GM12878 (cell line): Measurements from ENCODE around the gene MPHOSPH9. TPM values are rescaled to one million over a fixed set of nuclear protein-coding genes. Genes with fewer than 3 reads are reported as not detected.

Source experiments
- ATAC-seq: fragments of 200-7000 bp; cut with Tn5 transposase; 3 replicates; pipeline ENCODE4 v1.9.1; 2020; ENCODE audit warnings: mild to moderate bottlenecking, moderate library complexity
- BruUV-seq: library from RNA; stranded (reverse); fragments of 400-500 nt; replicated peaks from 2 replicates; lab custom pipeline; 2021; lab: Mats Ljungman, UMichigan
- CTCF ChIA-PET: fragments of 300-600 bp; sonication (Branson Sonifier 250); formaldehyde crosslinking; extraction: SDS; loops from one replicate; lab custom pipeline; 2021; ENCODE audit warnings: inconsistent platforms; lab: Yijun Ruan, JAX
- POLR2A ChIA-PET: fragments of 350-600 bp; formaldehyde crosslinking; extraction: SDS; loops from one replicate; lab custom pipeline; 2021; ENCODE audit warnings: inconsistent platforms; lab: Charles Lee
- RAD21 ChIA-PET: fragments of 300-600 bp; sonication (Branson Sonifier 250); formaldehyde crosslinking; loops from one replicate; lab custom pipeline; 2023; ENCODE audit warnings: antibody characterized with exemption; ENCODE audit not compliant: unreplicated experiment; lab: Charles Lee
- SMC1A ChIA-PET: fragments of 300-600 bp; sonication (Branson Sonifier 250); formaldehyde crosslinking; loops from one replicate; lab custom pipeline; 2023; ENCODE audit not compliant: unreplicated experiment, uncharacterized antibody; lab: Charles Lee
- DNase-seq: peaks from one replicate; pipeline ENCODE4 v3.0.0-alpha.2; 2011; ENCODE audit warnings: low read depth, low spot score
- FAIRE-seq: peaks from 3 replicates; lab custom pipeline; 2011; peaks lifted over from hg19 to GRCh38; lab: Jason Lieb, UNC
- H2AFZ ChIP-seq: 2 replicates; pipeline ENCODE4 v1.6.0; 2011; ENCODE audit warnings: low read depth, low read length, control low read depth; ENCODE audit not compliant: control insufficient read depth
- H3K27ac ChIP-seq: 2 replicates; pipeline ENCODE4 v1.5.1; 2011; ENCODE audit warnings: control low read depth; ENCODE audit not compliant: control insufficient read depth, insufficient read depth
- H3K27me3 ChIP-seq, 2 experiments: replicated peaks in 1 of 2; 2 replicates each; pipeline versions ENCODE4 v1.6.0 to v1.6.1; 2011; ENCODE audit warnings: low read length in 1 of 2; ENCODE audit not compliant: control insufficient read depth in 2 of 2, insufficient read depth in 2 of 2
- H3K36me3 ChIP-seq, 2 experiments: 2 replicates each; pipeline ENCODE4 v1.5.1; 2011; ENCODE audit warnings: low read length in 1 of 2; ENCODE audit not compliant: control insufficient read depth in 2 of 2, insufficient read depth in 2 of 2
- H3K4me1 ChIP-seq: 2 replicates; pipeline ENCODE4 v1.6.1; 2011; ENCODE audit warnings: mild to moderate bottlenecking, low read length, moderate library complexity, mixed read lengths; ENCODE audit not compliant: control insufficient read depth, insufficient read depth
- H3K4me2 ChIP-seq: 2 replicates; pipeline ENCODE4 v1.6.0; 2011; ENCODE audit warnings: control low read depth; ENCODE audit not compliant: control insufficient read depth, insufficient read depth
- H3K4me3 ChIP-seq: fragments of 200-600 bp; sonication (generic); 2 replicates; pipeline ENCODE4 v1.5.1; 2016
- H3K79me2 ChIP-seq: 2 replicates; pipeline ENCODE4 v1.6.0; 2011; ENCODE audit warnings: low read length; ENCODE audit not compliant: control insufficient read depth, insufficient read depth
- H3K9ac ChIP-seq: 2 replicates; pipeline ENCODE4 v1.8.0; 2011; ENCODE audit warnings: low read length, control low read depth, mixed read lengths; ENCODE audit not compliant: control insufficient read depth, insufficient read depth
- H3K9me3 ChIP-seq: replicated peaks from 3 replicates; pipeline ENCODE4 v1.5.1; 2011; ENCODE audit warnings: mild to moderate bottlenecking, low read length; ENCODE audit not compliant: control insufficient read depth, insufficient read depth
- H4K20me1 ChIP-seq: 2 replicates; pipeline ENCODE4 v1.6.0; 2011; ENCODE audit not compliant: control insufficient read depth, insufficient read depth
- WGBS: methylation state at CpG from one replicate; pipeline ENCODE4 v1.1.6; 2016; ENCODE audit warnings: low lambda C conversion rate; ENCODE audit not compliant: insufficient replicate concordance, insufficient coverage; ENCODE audit errors: missing lambda C conversion rate; 5-methylcytosine and 5-hydroxymethylcytosine counted together
- in situ Hi-C: fragments of 300-500 bp; cut with MboI; formaldehyde crosslinking; loops from 9 replicates; pipeline ENCODE4 v1.14.3; 2018; ENCODE audit warnings: mixed read lengths
- intact Hi-C: fragments of 100-400 bp; cut with micrococcal nuclease; formaldehyde crosslinking; loops from one replicate; pipeline ENCODE4 v1.14.2; 2022; ENCODE audit not compliant: unreplicated experiment
- polyA plus RNA-seq, 11 experiments: library from polyadenylated mRNA; depleted of rRNA in 4 of 11; unstranded in 6 of 11; stranded (reverse) in 5 of 11; fragments of >200 nt; fragmentation: Nextera tagmentation in 4 of 11; fragmentation: Illumina TruSeq in 1 of 11; extraction: Ambion mirVana in 4 of 11; extraction: Trizol in 1 of 11; gene quantifications; 1 replicate in 1 of 11; 2 replicates in 10 of 11; pipeline versions ENCODE4 v1.2.1 to v1.2.3, GENCODE V29; 2011 to 2016; ENCODE audit warnings: inconsistent platforms in 2 of 11, missing spikeins in 2 of 11, low read depth in 1 of 11
- total RNA-seq, 4 experiments: library from RNA; depleted of rRNA in 3 of 4; stranded (reverse); fragments of >200 nt in 3 of 4; fragmentation: Illumina TruSeq in 1 of 4; extraction: Trizol in 1 of 4; gene quantifications; 2 replicates each; pipeline versions ENCODE4 v1.2.1 to v1.2.3, GENCODE V29; 2013 to 2021
- TF ChIP-seq, protein P1 (sequence below): fragments of 450-650 bp; IDR thresholded peaks from 2 replicates; pipeline ENCODE4 v1.6.1; 2016; ENCODE audit warnings: mild to moderate bottlenecking, moderate library complexity, borderline replicate concordance

Gene MPHOSPH9
- total and polyA plus RNA-seq, 10 of the 15 experiments (the other 5 are each of a cell fraction or from before 2014, with no cell fraction given): 11.5 to 72.2 (median 45.7) TPM

DNA sequence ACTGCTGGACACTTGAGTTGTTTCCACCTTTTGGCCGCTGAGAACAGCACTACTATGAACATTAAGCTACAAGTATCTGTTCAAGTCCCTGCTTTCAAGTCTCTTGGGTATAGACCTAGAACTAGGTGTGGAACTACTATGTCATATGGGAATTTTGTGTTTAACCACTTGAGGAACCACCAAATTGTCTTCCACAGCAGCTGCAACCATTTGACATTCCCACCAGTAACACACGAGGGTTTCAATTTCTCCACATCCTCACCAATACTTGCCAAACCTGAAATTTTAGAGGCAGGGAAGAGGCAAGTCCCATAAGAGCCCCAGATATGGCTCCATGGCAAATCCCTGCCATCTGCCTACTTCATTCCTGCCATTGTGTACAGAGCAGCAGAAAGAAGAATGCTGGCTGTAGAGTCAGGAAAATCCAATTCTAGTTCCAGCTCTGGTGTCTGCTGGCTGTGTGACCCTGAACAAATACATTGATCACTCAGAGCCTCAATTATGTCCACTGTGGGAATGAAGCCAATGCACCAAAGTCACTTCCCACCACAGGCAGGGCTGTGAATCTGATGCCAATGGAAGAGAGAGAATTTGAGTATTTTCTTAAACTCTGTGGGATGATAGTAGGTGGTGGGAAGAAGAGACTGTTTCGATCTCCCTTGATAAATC is 99.9 kb downstream of the MPHOSPH9 start:
- in situ Hi-C loops: no loop called here
- H3K27ac ChIP-seq: no peak overlapping the region
- H3K4me3 ChIP-seq: no peak overlapping the region
- WGBS: 7% methylated on average over 3 of the region's 3 CpGs
- H3K9me3 ChIP-seq: no peaks in the 10 kb centered on the region
- no peaks in the 10 kb centered on the region for H3K36me3 ChIP-seq
- no peak for FAIRE-seq
- TF ChIP-seq, protein P1, sequence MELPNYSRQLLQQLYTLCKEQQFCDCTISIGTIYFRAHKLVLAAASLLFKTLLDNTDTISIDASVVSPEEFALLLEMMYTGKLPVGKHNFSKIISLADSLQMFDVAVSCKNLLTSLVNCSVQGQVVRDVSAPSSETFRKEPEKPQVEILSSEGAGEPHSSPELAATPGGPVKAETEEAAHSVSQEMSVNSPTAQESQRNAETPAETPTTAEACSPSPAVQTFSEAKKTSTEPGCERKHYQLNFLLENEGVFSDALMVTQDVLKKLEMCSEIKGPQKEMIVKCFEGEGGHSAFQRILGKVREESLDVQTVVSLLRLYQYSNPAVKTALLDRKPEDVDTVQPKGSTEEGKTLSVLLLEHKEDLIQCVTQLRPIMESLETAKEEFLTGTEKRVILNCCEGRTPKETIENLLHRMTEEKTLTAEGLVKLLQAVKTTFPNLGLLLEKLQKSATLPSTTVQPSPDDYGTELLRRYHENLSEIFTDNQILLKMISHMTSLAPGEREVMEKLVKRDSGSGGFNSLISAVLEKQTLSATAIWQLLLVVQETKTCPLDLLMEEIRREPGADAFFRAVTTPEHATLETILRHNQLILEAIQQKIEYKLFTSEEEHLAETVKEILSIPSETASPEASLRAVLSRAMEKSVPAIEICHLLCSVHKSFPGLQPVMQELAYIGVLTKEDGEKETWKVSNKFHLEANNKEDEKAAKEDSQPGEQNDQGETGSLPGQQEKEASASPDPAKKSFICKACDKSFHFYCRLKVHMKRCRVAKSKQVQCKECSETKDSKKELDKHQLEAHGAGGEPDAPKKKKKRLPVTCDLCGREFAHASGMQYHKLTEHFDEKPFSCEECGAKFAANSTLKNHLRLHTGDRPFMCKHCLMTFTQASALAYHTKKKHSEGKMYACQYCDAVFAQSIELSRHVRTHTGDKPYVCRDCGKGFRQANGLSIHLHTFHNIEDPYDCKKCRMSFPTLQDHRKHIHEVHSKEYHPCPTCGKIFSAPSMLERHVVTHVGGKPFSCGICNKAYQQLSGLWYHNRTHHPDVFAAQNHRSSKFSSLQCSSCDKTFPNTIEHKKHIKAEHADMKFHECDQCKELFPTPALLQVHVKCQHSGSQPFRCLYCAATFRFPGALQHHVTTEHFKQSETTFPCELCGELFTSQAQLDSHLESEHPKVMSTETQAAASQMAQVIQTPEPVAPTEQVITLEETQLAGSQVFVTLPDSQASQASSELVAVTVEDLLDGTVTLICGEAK: no peak
- TF ChIP-seq, all 136 proteins: peak for 0
- no TSS peak for BruUV-seq
- H3K4me1 ChIP-seq: no peaks in the 10 kb centered on the region
- no peak for DNase-seq
- ChIA-PET CTCF (no interaction called here), SMC1A (no interaction called here), POLR2A (no interaction called here), RAD21 (interaction anchor here (1.3 kb wide), 1 partner anchor 12 kb away, joined by 3 read pairs; no protein-coding TSS in a partner anchor)
- intact Hi-C loops: no loop called here
- no peaks in the 10 kb centered on the region for H3K79me2 ChIP-seq
- ATAC-seq: no peak
- no peak overlapping the region for H3K4me2 ChIP-seq
- H3K9ac ChIP-seq: no peak overlapping the region
- H2AFZ ChIP-seq: no peak overlapping the region
- no peaks in the 10 kb centered on the region for H4K20me1 ChIP-seq
- H3K27me3 ChIP-seq: no peaks in the 10 kb centered on the region
